DND-41 (cell line): ENCODE results near the gene IVD.

Source experiments
- ATAC-seq: fragments of 200-7000 bp; cut with Tn5 transposase; 3 replicates; pipeline ENCODE4 v1.9.1; 2021; ENCODE audit warnings: low read depth; ENCODE audit not compliant: insufficient read depth
- DNase-seq: peaks from one replicate; pipeline ENCODE4 v3.0.0-alpha.2; 2020
- H2AFZ ChIP-seq: 2 replicates; pipeline ENCODE4 v1.6.0; 2012; ENCODE audit warnings: low read depth, low read length
- H3K27ac ChIP-seq: 2 replicates; pipeline ENCODE4 v1.5.1; 2012; ENCODE audit warnings: low read length, inconsistent platforms
- H3K27me3 ChIP-seq: fragments of 200-600 bp; sonication (generic); 2 replicates; pipeline ENCODE4 v1.6.0; 2012; ENCODE audit warnings: low read length, mild to moderate bottlenecking, inconsistent platforms; ENCODE audit not compliant: insufficient read depth, poor library complexity
- H3K36me3 ChIP-seq: 2 replicates; pipeline ENCODE4 v1.5.1; 2012; ENCODE audit warnings: low read length, inconsistent platforms; ENCODE audit not compliant: insufficient read depth
- H3K4me1 ChIP-seq: 2 replicates; pipeline ENCODE4 v1.5.1; 2012; ENCODE audit warnings: mild to moderate bottlenecking, low read length; ENCODE audit not compliant: insufficient read depth
- H3K4me2 ChIP-seq: 2 replicates; pipeline ENCODE4 v1.6.0; 2012; ENCODE audit warnings: mild to moderate bottlenecking, moderate library complexity, low read length, inconsistent platforms; ENCODE audit not compliant: insufficient read depth
- H3K4me3 ChIP-seq, 2 experiments: fragments of 200-600 bp in 1 of 2; shearing (Covaris generic) in 1 of 2; 2 replicates each; pipeline ENCODE4 v1.5.1; 2012 to 2016; ENCODE audit warnings: inconsistent platforms in 2 of 2, low read length in 2 of 2, mild to moderate bottlenecking in 2 of 2, low read depth in 1 of 2, moderate library complexity in 1 of 2
- H3K79me2 ChIP-seq: 2 replicates; pipeline ENCODE4 v1.6.0; 2012; ENCODE audit warnings: low read length, inconsistent platforms; ENCODE audit not compliant: insufficient read depth
- H3K9ac ChIP-seq: 2 replicates; pipeline ENCODE4 v1.6.0; 2012; ENCODE audit warnings: low read depth, mild to moderate bottlenecking, inconsistent platforms, low read length, moderate library complexity
- H3K9me3 ChIP-seq: 2 replicates; pipeline ENCODE4 v1.5.1; 2012; ENCODE audit warnings: low read length, moderate library complexity, mild to moderate bottlenecking, inconsistent platforms; ENCODE audit not compliant: insufficient read depth, severe bottlenecking
- H4K20me1 ChIP-seq: 2 replicates; pipeline ENCODE4 v1.6.0; 2012; ENCODE audit warnings: low read length; ENCODE audit not compliant: insufficient read depth
- EZH2 ChIP-seq: IDR thresholded peaks from 3 replicates; pipeline ENCODE4 v1.6.1; 2012; ENCODE audit warnings: borderline replicate concordance, low read depth, mild to moderate bottlenecking, moderate library complexity, low read length, inconsistent platforms; ENCODE audit not compliant: severe bottlenecking
- TF ChIP-seq, protein P1 (sequence below): IDR thresholded peaks from 2 replicates; pipeline ENCODE4 v1.5.1; 2012; ENCODE audit warnings: borderline replicate concordance, low read length, moderate library complexity, mild to moderate bottlenecking; ENCODE audit not compliant: poor library complexity, severe bottlenecking; ENCODE audit errors: extremely low read depth

The IVD gene

DNA sequence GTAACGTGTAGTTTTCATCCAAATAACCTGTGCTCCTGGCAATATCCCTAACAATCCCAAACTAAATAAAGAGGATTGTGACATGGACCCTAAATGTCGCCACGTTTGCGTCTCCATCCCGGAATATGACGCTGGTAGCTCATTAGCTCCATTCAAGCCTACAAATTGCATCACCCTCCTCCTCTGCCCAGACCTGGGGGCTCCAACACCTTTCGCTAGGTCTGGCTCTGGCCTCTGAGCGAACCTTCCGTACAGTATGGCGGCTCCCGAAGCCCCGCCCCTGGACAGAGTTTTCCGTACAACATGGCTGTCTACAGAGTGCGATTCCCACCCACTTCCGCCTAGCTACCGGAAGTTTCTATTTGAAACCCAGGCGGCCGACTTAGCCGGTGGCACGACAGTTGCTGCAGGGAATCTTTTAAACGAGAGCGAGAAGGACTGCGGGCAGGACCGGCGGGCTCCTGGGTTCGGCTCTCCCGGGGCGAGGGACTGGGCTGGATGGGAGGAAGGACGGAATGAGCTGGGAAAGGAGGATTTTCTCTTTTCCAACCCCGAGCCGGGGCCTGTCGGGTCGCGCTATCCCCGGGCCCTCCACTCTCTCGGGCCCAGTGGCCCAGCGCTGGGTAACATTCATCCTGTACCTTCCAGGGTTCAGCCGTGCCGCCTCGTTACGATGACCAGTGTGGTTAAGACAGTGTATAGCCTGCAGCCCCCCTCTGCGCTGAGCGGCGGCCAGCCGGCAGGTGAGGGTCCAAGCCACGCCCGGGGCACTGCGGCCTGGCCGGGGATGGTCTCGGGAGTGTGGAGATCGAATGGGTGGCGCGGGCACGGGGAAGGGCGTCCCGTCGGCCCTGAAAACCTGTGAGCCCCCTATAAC, 22.8 kb upstream of the IVD start, which contains the start of gene KNSTRN:
Gene KNSTRN (plus strand): TSS at position 142 of the 877 bp plus-strand sequence. CDS start 115 bp downstream, at position 257.
- Histone ChIP-seq H3K79me2 (peaks cover 39% of the 10 kb centered on the region), H3K4me1 (peaks cover 25% of the 10 kb centered on the region), H3K4me3 (peak within 1 kb of the TSS; percentile 56 to 65; a peak in 3 of 4 replicates), H3K9me3 (no peaks in the 10 kb centered on the region), H3K27ac (peak within 1 kb of the TSS; percentile 81), H3K36me3 (peaks cover 33% of the 10 kb centered on the region), H4K20me1 (peaks cover 8% of the 10 kb centered on the region; the same call in 1 of the 2 replicates), H3K4me2 (peak within 1 kb of the TSS; percentile 72), H2AFZ (peak within 1 kb of the TSS; percentile 98), H3K9ac (peak within 1 kb of the TSS; percentile 77), H3K27me3 (no peaks in the 10 kb centered on the region)
- TF ChIP-seq EZH2: no peak
- DNase-seq (peak; percentile 92), ATAC-seq (peak; percentile 99)

DNA sequence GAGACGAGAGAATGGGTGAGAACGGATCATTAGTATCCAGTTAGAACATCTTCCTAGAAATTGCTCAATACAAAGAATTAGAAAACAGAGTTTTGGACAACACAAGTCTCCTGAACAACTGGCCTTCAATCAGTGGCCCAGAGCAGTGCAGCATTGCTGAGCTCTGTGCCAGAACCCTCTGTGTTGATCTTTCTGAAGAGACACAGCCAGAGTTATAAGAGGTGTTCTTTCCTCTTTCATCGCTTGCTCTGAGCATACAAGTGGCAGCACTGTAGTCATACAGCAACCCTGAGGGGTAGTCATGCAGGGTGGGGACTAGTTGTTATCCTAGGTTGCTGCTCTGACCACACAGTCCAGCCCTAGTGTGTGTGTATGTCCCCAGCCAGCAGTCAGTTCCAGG, 19.1 kb upstream of the IVD start:
- Histone ChIP-seq H3K4me2 (no peak overlapping the region), H3K9me3 (no peaks in the 10 kb centered on the region), H3K79me2 (peaks cover 39% of the 10 kb centered on the region), H3K27me3 (no peaks in the 10 kb centered on the region), H3K27ac (no peak overlapping the region), H3K36me3 (peaks cover 60% of the 10 kb centered on the region), H3K4me3 (no peak overlapping the region), H2AFZ (no peak overlapping the region), H3K4me1 (peaks cover 25% of the 10 kb centered on the region), H3K9ac (no peak overlapping the region), H4K20me1 (peaks cover 8% of the 10 kb centered on the region; the same call in 1 of the 2 replicates)
- DNase-seq: no peak
- no peak for ATAC-seq
- TF ChIP-seq, protein P1, sequence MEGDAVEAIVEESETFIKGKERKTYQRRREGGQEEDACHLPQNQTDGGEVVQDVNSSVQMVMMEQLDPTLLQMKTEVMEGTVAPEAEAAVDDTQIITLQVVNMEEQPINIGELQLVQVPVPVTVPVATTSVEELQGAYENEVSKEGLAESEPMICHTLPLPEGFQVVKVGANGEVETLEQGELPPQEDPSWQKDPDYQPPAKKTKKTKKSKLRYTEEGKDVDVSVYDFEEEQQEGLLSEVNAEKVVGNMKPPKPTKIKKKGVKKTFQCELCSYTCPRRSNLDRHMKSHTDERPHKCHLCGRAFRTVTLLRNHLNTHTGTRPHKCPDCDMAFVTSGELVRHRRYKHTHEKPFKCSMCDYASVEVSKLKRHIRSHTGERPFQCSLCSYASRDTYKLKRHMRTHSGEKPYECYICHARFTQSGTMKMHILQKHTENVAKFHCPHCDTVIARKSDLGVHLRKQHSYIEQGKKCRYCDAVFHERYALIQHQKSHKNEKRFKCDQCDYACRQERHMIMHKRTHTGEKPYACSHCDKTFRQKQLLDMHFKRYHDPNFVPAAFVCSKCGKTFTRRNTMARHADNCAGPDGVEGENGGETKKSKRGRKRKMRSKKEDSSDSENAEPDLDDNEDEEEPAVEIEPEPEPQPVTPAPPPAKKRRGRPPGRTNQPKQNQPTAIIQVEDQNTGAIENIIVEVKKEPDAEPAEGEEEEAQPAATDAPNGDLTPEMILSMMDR: no peak
- no peak for TF ChIP-seq EZH2

DNA sequence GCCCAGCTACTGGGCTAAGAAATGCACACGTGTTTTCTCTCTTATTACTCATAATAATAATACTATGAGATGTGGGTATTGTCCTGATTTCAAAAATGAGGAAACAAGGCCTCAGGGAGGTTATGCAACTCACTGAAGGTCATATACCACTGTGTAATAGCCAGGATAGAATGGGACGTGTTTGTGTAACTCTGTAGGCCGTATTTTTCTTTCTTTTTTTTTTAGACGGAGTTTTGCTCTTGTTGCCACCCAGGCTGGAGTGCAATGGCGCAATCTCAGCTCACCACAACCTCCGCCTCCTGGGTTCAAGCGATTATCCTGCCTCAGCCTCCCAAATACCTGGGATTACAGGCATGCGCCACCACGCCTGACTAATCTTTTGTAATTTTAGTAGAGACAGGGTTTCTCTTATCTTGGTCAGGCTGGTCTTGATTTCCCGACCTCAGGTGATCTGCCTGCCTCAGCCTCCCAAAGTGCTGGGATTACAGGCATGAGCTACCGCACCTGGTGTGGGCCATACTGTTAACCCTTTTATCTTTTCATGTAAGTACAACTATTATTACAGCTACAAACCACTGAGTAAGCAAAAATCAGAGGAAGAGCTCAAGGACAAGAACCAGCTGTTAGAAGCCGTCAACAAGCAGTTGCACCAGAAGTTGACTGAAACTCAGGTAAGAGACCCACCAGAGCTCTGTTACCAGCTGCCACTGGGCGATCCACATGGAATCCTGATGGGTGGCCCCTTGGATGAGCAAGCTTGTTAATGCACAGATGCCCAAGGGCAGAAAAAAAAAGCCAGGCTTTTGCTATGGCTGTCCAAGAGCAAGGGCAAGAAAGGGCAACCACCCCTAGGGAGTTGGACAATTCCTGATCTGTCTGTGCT, 16.4 kb upstream of the IVD start:
- DNase-seq: no peak
- no peak overlapping the region for H3K27ac ChIP-seq
- no peak overlapping the region for H3K4me3 ChIP-seq
- no peaks in the 10 kb centered on the region for H3K9me3 ChIP-seq
- no peak overlapping the region for H3K4me2 ChIP-seq
- peaks cover 26% of the 10 kb centered on the region for H3K79me2 ChIP-seq
- ATAC-seq: no peak
- H3K36me3 ChIP-seq: peaks cover 85% of the 10 kb centered on the region
- H3K9ac ChIP-seq: no peak overlapping the region
- H3K4me1 ChIP-seq: peaks cover 12% of the 10 kb centered on the region
- TF ChIP-seq, protein P1: no peak
- TF ChIP-seq EZH2: no peak
- no peaks in the 10 kb centered on the region for H3K27me3 ChIP-seq
- no peak overlapping the region for H2AFZ ChIP-seq
- peaks cover 8% of the 10 kb centered on the region; the same call in 1 of the 2 replicates for H4K20me1 ChIP-seq
